OCI-LY1 (cell line): ENCODE data around the gene KLF11.

Experiments
- H2AFZ ChIP-seq: fragments of 200-600 bp; sonication (generic), shearing (Covaris generic); 2 replicates; pipeline ENCODE4 v1.6.0; 2014; ENCODE audit warnings: antibody characterized with exemption, mild to moderate bottlenecking, low read length
- H3F3A ChIP-seq: fragments of 200-600 bp; sonication (generic), shearing (Covaris generic); 2 replicates; pipeline ENCODE4 v1.6.0; 2014; ENCODE audit warnings: mild to moderate bottlenecking, antibody characterized with exemption, low read length, moderate library complexity; ENCODE audit not compliant: insufficient read depth
- H3K27ac ChIP-seq: fragments of 200-600 bp; sonication (generic); 2 replicates; pipeline ENCODE4 v1.5.1; 2014; ENCODE audit warnings: low read length, mixed run types, mild to moderate bottlenecking, low read depth; ENCODE audit not compliant: poor library complexity, severe bottlenecking
- H3K27me3 ChIP-seq: fragments of 200-600 bp; sonication (generic); 2 replicates; pipeline ENCODE4 v1.6.0; 2014; ENCODE audit warnings: antibody characterized with exemption, mild to moderate bottlenecking, low read length, moderate library complexity; ENCODE audit not compliant: insufficient read depth
- H3K36me3 ChIP-seq: fragments of 200-600 bp; sonication (generic); 2 replicates; pipeline ENCODE4 v1.6.1; 2014; ENCODE audit warnings: mild to moderate bottlenecking, antibody characterized with exemption, low read length, moderate library complexity, mixed read lengths; ENCODE audit not compliant: insufficient read depth
- H3K4me1 ChIP-seq: fragments of 200-600 bp; sonication (generic); 2 replicates; pipeline ENCODE4 v1.5.1; 2014; ENCODE audit warnings: mild to moderate bottlenecking, low read length, moderate library complexity; ENCODE audit not compliant: insufficient read depth, severe bottlenecking
- H3K4me2 ChIP-seq: fragments of 200-600 bp; sonication (generic), shearing (Covaris generic); 2 replicates; pipeline ENCODE4 v1.6.1; 2014; ENCODE audit warnings: low read length
- H3K4me3 ChIP-seq: fragments of 200-600 bp; sonication (generic); 2 replicates; pipeline ENCODE4 v1.5.1; 2014; ENCODE audit warnings: low read length, low read depth, mild to moderate bottlenecking, mixed read lengths; ENCODE audit not compliant: poor library complexity, severe bottlenecking
- H3K79me2 ChIP-seq: fragments of 200-600 bp; shearing (Covaris generic); 2 replicates; pipeline ENCODE4 v1.6.1; 2016; ENCODE audit warnings: mixed run types, low read length, mixed read lengths; ENCODE audit not compliant: insufficient read depth
- H3K9ac ChIP-seq: fragments of 200-600 bp; sonication (generic), shearing (Covaris generic); 2 replicates; pipeline ENCODE4 v1.6.1; 2014; ENCODE audit warnings: mild to moderate bottlenecking, low read length, mixed read lengths
- H3K9me2 ChIP-seq: fragments of 200-600 bp; sonication (generic), shearing (Covaris generic); 2 replicates; pipeline ENCODE4 v1.6.1; 2014; ENCODE audit warnings: low read depth, mild to moderate bottlenecking, low read length, mixed read lengths
- H3K9me3 ChIP-seq: fragments of 200-600 bp; shearing (Covaris generic); 2 replicates; pipeline ENCODE4 v1.6.1; 2014; ENCODE audit warnings: low read length, mixed read lengths
- H4K20me1 ChIP-seq: fragments of 200-600 bp; sonication (generic), shearing (Covaris generic); 2 replicates; pipeline ENCODE4 v1.6.0; 2016; ENCODE audit warnings: mild to moderate bottlenecking, low read length; ENCODE audit not compliant: insufficient read depth
- EZH2 ChIP-seq: fragments of 200-600 bp; sonication (generic), shearing (Covaris generic); IDR thresholded peaks from 2 replicates; pipeline ENCODE4 v1.8.0; 2017; ENCODE audit warnings: borderline replicate concordance, mixed run types, mild to moderate bottlenecking, antibody characterized with exemption, low read length, moderate library complexity, mixed read lengths
- TF ChIP-seq, protein P1 (sequence below): fragments of 200-600 bp; sonication (generic), shearing (Covaris generic); IDR thresholded peaks from 2 replicates; pipeline ENCODE4 v1.5.1; 2017; ENCODE audit warnings: mild to moderate bottlenecking, antibody characterized with exemption, low read length, moderate library complexity, mixed read lengths

The KLF11 gene

DNA sequence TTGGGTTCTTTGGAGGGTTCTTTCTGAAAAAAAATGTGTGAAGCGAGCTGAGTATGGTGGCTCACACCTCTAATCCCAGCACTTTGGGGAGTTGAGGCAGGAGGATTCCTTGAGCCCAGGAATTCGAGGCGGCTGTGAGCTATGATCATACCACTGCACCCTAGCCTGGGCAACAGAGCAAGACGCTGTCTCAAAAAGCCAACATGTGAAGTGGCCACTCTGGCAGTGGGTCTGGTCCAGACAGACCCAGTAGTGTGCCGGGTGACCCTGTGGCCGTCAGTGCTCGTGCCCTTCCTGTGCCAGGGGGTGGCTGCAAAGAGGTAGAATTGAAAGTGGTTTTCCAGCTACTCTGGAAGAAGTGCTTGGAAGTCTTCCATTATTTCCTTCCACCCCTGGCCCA lies 11.6 kb downstream of the KLF11 start:
- no peaks in the 10 kb centered on the region for H3K36me3 ChIP-seq
- H3K27ac ChIP-seq = no peak overlapping the region
- no peak overlapping the region for H3K9ac ChIP-seq

DNA sequence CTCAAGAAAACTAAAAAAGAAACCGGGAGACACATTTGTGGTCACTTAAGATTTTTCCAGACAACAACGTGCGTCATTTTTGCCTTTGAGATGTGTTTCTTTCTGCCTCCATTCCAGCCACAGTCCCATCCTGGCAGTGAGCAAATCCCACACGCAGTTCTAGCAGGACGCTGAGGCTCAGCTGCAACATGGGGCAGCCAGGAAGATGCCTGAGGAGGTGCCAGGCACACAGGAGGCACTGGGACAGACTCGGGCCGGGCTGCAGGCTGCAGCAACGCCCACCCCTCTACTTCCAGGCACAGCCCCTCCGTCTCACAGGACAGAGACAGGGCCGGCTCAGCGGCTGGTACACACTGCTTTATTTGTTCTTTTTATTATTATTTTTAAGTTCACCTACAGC lies 13.1 kb downstream of the KLF11 start:
- Histone ChIP-seq H3K4me1 (no peaks in the 10 kb centered on the region), H3K27me3 (no peaks in the 10 kb centered on the region), H3K27ac (no peak overlapping the region), H3F3A (no peaks in the 10 kb centered on the region), H3K9ac (no peak overlapping the region), H3K4me3 (no peak overlapping the region), H3K9me3 (no peaks in the 10 kb centered on the region), H3K79me2 (no peaks in the 10 kb centered on the region), H2AFZ (no peak overlapping the region), H3K36me3 (no peaks in the 10 kb centered on the region), H3K9me2 (no peaks in the 10 kb centered on the region), H4K20me1 (no peaks in the 10 kb centered on the region), H3K4me2 (no peak overlapping the region)
- TF ChIP-seq, protein P1, sequence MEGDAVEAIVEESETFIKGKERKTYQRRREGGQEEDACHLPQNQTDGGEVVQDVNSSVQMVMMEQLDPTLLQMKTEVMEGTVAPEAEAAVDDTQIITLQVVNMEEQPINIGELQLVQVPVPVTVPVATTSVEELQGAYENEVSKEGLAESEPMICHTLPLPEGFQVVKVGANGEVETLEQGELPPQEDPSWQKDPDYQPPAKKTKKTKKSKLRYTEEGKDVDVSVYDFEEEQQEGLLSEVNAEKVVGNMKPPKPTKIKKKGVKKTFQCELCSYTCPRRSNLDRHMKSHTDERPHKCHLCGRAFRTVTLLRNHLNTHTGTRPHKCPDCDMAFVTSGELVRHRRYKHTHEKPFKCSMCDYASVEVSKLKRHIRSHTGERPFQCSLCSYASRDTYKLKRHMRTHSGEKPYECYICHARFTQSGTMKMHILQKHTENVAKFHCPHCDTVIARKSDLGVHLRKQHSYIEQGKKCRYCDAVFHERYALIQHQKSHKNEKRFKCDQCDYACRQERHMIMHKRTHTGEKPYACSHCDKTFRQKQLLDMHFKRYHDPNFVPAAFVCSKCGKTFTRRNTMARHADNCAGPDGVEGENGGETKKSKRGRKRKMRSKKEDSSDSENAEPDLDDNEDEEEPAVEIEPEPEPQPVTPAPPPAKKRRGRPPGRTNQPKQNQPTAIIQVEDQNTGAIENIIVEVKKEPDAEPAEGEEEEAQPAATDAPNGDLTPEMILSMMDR = no peak

More for the DNA sequence above, 11.6 kb downstream of the KLF11 start:
- Histone ChIP-seq H4K20me1 (no peaks in the 10 kb centered on the region), H3F3A (no peaks in the 10 kb centered on the region), H3K79me2 (no peaks in the 10 kb centered on the region), H3K4me1 (no peaks in the 10 kb centered on the region), H2AFZ (no peak overlapping the region), H3K27me3 (no peaks in the 10 kb centered on the region), H3K4me2 (no peak overlapping the region), H3K4me3 (no peak overlapping the region), H3K9me2 (no peaks in the 10 kb centered on the region), H3K9me3 (no peaks in the 10 kb centered on the region)
- no peak for TF ChIP-seq EZH2
- TF ChIP-seq, protein P1 = no peak

DNA sequence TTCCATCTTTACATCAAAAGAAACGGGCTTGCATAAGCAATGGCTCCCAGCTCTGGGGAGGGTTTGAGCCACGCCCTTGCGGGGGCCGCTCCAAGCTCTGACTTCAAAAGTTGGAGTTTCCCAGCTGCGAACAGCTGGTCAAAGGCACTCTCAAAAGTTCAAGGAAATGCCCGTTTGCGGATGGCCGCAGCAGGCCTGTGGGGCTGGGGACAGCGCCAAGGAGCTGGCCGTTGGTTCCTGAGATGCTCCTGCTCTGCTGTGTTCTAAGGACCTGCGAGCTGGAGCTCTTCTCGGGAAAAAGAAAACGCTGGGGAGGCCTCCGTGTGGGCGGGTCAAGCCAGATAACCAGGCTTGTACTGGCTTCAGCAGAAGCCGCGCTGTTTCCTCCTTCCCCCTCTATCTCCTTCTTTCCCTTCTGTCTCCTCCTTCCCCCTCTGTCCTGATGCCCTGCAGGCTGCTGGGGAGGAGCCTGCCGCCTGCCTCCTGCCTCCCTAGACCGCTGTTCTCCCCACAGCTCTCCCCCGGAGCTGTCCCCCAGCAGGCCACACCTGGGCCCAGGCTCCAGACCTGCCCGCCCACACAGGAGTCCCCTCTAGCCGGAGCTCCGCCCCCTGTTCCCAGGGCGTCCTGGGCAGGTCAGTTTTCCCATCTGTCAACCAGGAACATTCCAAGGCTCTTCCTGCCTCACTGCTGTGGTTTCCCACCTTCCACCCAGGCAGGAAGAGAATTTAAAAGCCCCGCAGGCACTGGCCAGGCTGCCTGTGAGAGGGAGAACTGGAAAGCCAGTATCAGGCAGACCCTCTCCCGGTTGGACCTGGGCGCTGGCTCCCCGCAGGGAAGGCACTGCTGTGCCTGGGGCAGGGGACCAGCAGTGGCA lies 14.1 kb downstream of the KLF11 start:
- no peaks in the 10 kb centered on the region for H3K9me2 ChIP-seq
- H3K36me3 ChIP-seq = no peaks in the 10 kb centered on the region
- no peak overlapping the region for H3K4me3 ChIP-seq
- H3K9me3 ChIP-seq = no peaks in the 10 kb centered on the region
- TF ChIP-seq EZH2 = no peak
- TF ChIP-seq, protein P1 = no peak
- no peaks in the 10 kb centered on the region for H3K4me1 ChIP-seq
- H3F3A ChIP-seq = no peaks in the 10 kb centered on the region
- H3K79me2 ChIP-seq = no peaks in the 10 kb centered on the region
- H3K27me3 ChIP-seq = no peaks in the 10 kb centered on the region
- H2AFZ ChIP-seq = no peak overlapping the region
- H3K4me2 ChIP-seq = no peak overlapping the region
- no peaks in the 10 kb centered on the region for H4K20me1 ChIP-seq
- no peak overlapping the region for H3K9ac ChIP-seq
- no peak overlapping the region for H3K27ac ChIP-seq
